ENCODE results near the gene TRIM69.

- TF ChIP-seq CTCF (IDR thresholded peaks at IDR 0.05) (no peak), POLR2AphosphoS5 (IDR thresholded peaks at IDR 0.05) (no peak), POLR2A (IDR thresholded peaks at IDR 0.05; ENCODE audit: low read depth) (no peak)
Measured at GRCh38 chr15:44716983-44717602, 19.2 kb upstream of the TRIM69 start.
